ENCODE measurements around the gene ETHE1.

Gene ETHE1

GRCh38 chr19:43563816-43564457, 36.9 kb upstream of the ETHE1 start:
- Histone ChIP-seq H3K4me1 (ENCODE audit: insufficient read depth, poor library complexity, severe bottlenecking) (no peaks in the 10 kb centered on the region), H3K27ac (ENCODE audit: poor library complexity, severe bottlenecking) (no peak overlapping the region), H3K4me3 (ENCODE audit: severe bottlenecking) (no peak overlapping the region), H3K27me3 (ENCODE audit: insufficient read depth, poor library complexity, severe bottlenecking) (no peaks in the 10 kb centered on the region), H3K9me3 (ENCODE audit: severe bottlenecking) (no peaks in the 10 kb centered on the region), H3K36me3 (ENCODE audit: low read depth) (peaks cover 7% of the 10 kb centered on the region)
- no peak for ATAC-seq (ENCODE audit: low read depth)
- DNase-seq (ENCODE audit: low spot score) = no peak
- TF ChIP-seq CTCF (IDR thresholded peaks at IDR 0.05; ENCODE audit: poor library complexity, severe bottlenecking) = no peak

- TF ChIP-seq CTCF (IDR thresholded peaks at IDR 0.05; ENCODE audit: poor library complexity, severe bottlenecking) = no peak
- H3K9me3 ChIP-seq (ENCODE audit: severe bottlenecking) = no peaks in the 10 kb centered on the region
- H3K36me3 ChIP-seq (ENCODE audit: low read depth) = peaks cover 14% of the 10 kb centered on the region
- peak overlapping the region; percentile 2 for H3K27ac ChIP-seq (ENCODE audit: poor library complexity, severe bottlenecking)
- H3K4me1 ChIP-seq (ENCODE audit: insufficient read depth, poor library complexity, severe bottlenecking) = no peaks in the 10 kb centered on the region
- H3K27me3 ChIP-seq (ENCODE audit: insufficient read depth, poor library complexity, severe bottlenecking) = no peaks in the 10 kb centered on the region
- no peak for DNase-seq (ENCODE audit: low spot score)
- ATAC-seq (ENCODE audit: low read depth) = peak; percentile 33; the same call in 1 of the 3 replicates
- no peak overlapping the region for H3K4me3 ChIP-seq (ENCODE audit: severe bottlenecking)
Measured at GRCh38 chr19:43562698-43563241, 35.8 kb upstream of the ETHE1 start.

- Histone ChIP-seq H3K9me3 (ENCODE audit: severe bottlenecking) (no peaks in the 10 kb centered on the region), H3K27me3 (ENCODE audit: insufficient read depth, poor library complexity, severe bottlenecking) (no peaks in the 10 kb centered on the region), H3K4me3 (ENCODE audit: severe bottlenecking) (no peak overlapping the region), H3K36me3 (ENCODE audit: low read depth) (peaks cover 16% of the 10 kb centered on the region), H3K27ac (ENCODE audit: poor library complexity, severe bottlenecking) (peak overlapping the region; percentile 2), H3K4me1 (ENCODE audit: insufficient read depth, poor library complexity, severe bottlenecking) (no peaks in the 10 kb centered on the region)
- no peak for TF ChIP-seq CTCF (IDR thresholded peaks at IDR 0.05; ENCODE audit: poor library complexity, severe bottlenecking)
- ATAC-seq (ENCODE audit: low read depth) = no peak
- DNase-seq (ENCODE audit: low spot score) = no peak
Measured at GRCh38 chr19:43562226-43562697, 35.3 kb upstream of the ETHE1 start.

- no peak for TF ChIP-seq CTCF (IDR thresholded peaks at IDR 0.05; ENCODE audit: poor library complexity, severe bottlenecking)
- H3K27ac ChIP-seq (ENCODE audit: poor library complexity, severe bottlenecking) = no peak overlapping the region
- no peaks in the 10 kb centered on the region for H3K27me3 ChIP-seq (ENCODE audit: insufficient read depth, poor library complexity, severe bottlenecking)
- no peaks in the 10 kb centered on the region for H3K9me3 ChIP-seq (ENCODE audit: severe bottlenecking)
- ATAC-seq (ENCODE audit: low read depth) (no peak), DNase-seq (ENCODE audit: low spot score) (no peak)
- H3K36me3 ChIP-seq (ENCODE audit: low read depth) = peaks cover 21% of the 10 kb centered on the region
- H3K4me3 ChIP-seq (ENCODE audit: severe bottlenecking) = no peak overlapping the region
- H3K4me1 ChIP-seq (ENCODE audit: insufficient read depth, poor library complexity, severe bottlenecking) = no peaks in the 10 kb centered on the region
Measured at GRCh38 chr19:43561139-43561970, 34.4 kb upstream of the ETHE1 start.

All from RWPE2 (cell line).